BJ (cell line): ENCODE results near the gene PPP3CA. TPM values are rescaled to one million over a fixed set of nuclear protein-coding genes. Genes with fewer than 3 reads are reported as not detected.

ENCODE experiments used
- CTCF ChIA-PET: fragments of 350-600 bp; formaldehyde crosslinking; extraction: SDS; loops from one replicate; lab custom pipeline; 2021; ENCODE audit warnings: antibody characterized with exemption, inconsistent platforms; lab: Yijun Ruan, JAX
- POLR2A ChIA-PET: fragments of 300-600 bp; sonication (Branson Sonifier 250); formaldehyde crosslinking; extraction: SDS; loops from one replicate; lab custom pipeline; 2021; ENCODE audit warnings: antibody characterized with exemption; lab: Charles Lee
- DNase-seq: peaks from one replicate; pipeline ENCODE4 v3.0.0-alpha.2; 2011; ENCODE audit warnings: low read depth
- H3K27me3 ChIP-seq: 2 replicates; pipeline ENCODE4 v1.6.0; 2011; ENCODE audit warnings: low read length; ENCODE audit not compliant: control insufficient read depth, insufficient read depth
- H3K36me3 ChIP-seq: 2 replicates; pipeline ENCODE4 v1.5.1; 2011; ENCODE audit warnings: low read length; ENCODE audit not compliant: control insufficient read depth, insufficient read depth
- H3K4me3 ChIP-seq: 2 replicates; pipeline ENCODE4 v1.5.1; 2011; ENCODE audit warnings: low read depth, mild to moderate bottlenecking, control low read depth, low read length
- CTCF ChIP-seq: IDR thresholded peaks from 2 replicates; pipeline ENCODE4 v1.5.1; 2011; ENCODE audit warnings: low read depth, mild to moderate bottlenecking, control low read depth, inconsistent platforms, low read length, moderate library complexity; ENCODE audit not compliant: insufficient read depth
- polyA plus RNA-seq: library from polyadenylated mRNA; depleted of rRNA; stranded (reverse); fragments of >200 nt; gene quantifications from 2 replicates; pipeline ENCODE4 v1.2.3, GENCODE V29; 2011

PPP3CA gene
- polyA plus RNA-seq, 1 experiment: 10.6 TPM

- CTCF ChIA-PET: no interaction called here
Measured at GRCh38 chr4:101280866-101281600, 66.3 kb downstream of the PPP3CA start.

GRCh38 chr4:101279377-101279871 lies 67.9 kb downstream of the PPP3CA start:
- Histone ChIP-seq H3K4me3 (no peak overlapping the region), H3K27me3 (no peaks in the 10 kb centered on the region), H3K36me3 (no peaks in the 10 kb centered on the region)
- DNase-seq: peak; percentile 96
- ChIA-PET CTCF (interaction anchor here (1.1 kb wide), 1 partner anchor 428 kb away, joined by 3 read pairs; no protein-coding TSS in a partner anchor), POLR2A (no interaction called here)
- no peak for TF ChIP-seq CTCF

More at GRCh38 chr4:101280866-101281600, 66.3 kb downstream of the PPP3CA start:
- DNase-seq: no peak
- Histone ChIP-seq H3K4me3 (no peak overlapping the region), H3K36me3 (no peaks in the 10 kb centered on the region), H3K27me3 (no peaks in the 10 kb centered on the region)
- POLR2A ChIA-PET: no interaction called here
- TF ChIP-seq CTCF: no peak

GRCh38 chr4:101277671-101278070 lies 69.7 kb downstream of the PPP3CA start:
- H3K4me3 ChIP-seq: no peak overlapping the region
- ChIA-PET POLR2A (interaction anchor here (0.6 kb wide), 1 partner anchor 45 kb away, joined by 6 read pairs; no protein-coding TSS in a partner anchor), CTCF (no interaction called here)
- no peak for DNase-seq
- no peaks in the 10 kb centered on the region for H3K27me3 ChIP-seq
- no peak for TF ChIP-seq CTCF
- H3K36me3 ChIP-seq: no peaks in the 10 kb centered on the region

GRCh38 chr4:101276661-101277060 lies 70.7 kb downstream of the PPP3CA start:
- ChIA-PET CTCF (no interaction called here), POLR2A (no interaction called here)
- Histone ChIP-seq H3K27me3 (no peaks in the 10 kb centered on the region), H3K4me3 (no peak overlapping the region), H3K36me3 (no peaks in the 10 kb centered on the region)
- no peak for TF ChIP-seq CTCF
- DNase-seq: no peak

GRCh38 chr4:101274888-101275752 lies 72.2 kb downstream of the PPP3CA start:
- no peak for DNase-seq
- no peak for TF ChIP-seq CTCF
- no peak overlapping the region for H3K4me3 ChIP-seq
- H3K27me3 ChIP-seq: no peaks in the 10 kb centered on the region
- POLR2A ChIA-PET: no interaction called here
- CTCF ChIA-PET: interaction anchor here (1.5 kb wide), 1 partner anchor 15 kb away, joined by 3 read pairs; no protein-coding TSS in a partner anchor
- H3K36me3 ChIP-seq: no peaks in the 10 kb centered on the region
